Ishikawa (cell line): ENCODE measurements around the gene ZNF532.

Source experiments
- CEBPB ChIP-seq: IDR thresholded peaks from 2 replicates; pipeline ENCODE4 v1.6.1; 2012
- CREB1 ChIP-seq: IDR thresholded peaks from 2 replicates; pipeline ENCODE4 v1.6.1; 2012; ENCODE audit warnings: low read depth
- EGR1 ChIP-seq: IDR thresholded peaks from 2 replicates; pipeline ENCODE4 v1.6.1; 2012
- EP300 ChIP-seq: IDR thresholded peaks from 2 replicates; pipeline ENCODE4 v1.6.1; 2012; ENCODE audit warnings: borderline replicate concordance
- FOXM1 ChIP-seq: IDR thresholded peaks from 2 replicates; pipeline ENCODE4 v1.6.1; 2012; ENCODE audit warnings: low read depth, borderline replicate concordance
- MAX ChIP-seq: IDR thresholded peaks from 2 replicates; pipeline ENCODE4 v1.6.1; 2012
- NFIC ChIP-seq: IDR thresholded peaks from 2 replicates; pipeline ENCODE4 v1.6.1; 2012
- RAD21 ChIP-seq: IDR thresholded peaks from 2 replicates; pipeline ENCODE4 v1.6.1; 2012; ENCODE audit warnings: low read depth
- REST ChIP-seq: IDR thresholded peaks from 2 replicates; pipeline ENCODE4 v1.6.1; 2012; ENCODE audit warnings: low read depth, mild to moderate bottlenecking
- TAF1 ChIP-seq: IDR thresholded peaks from 2 replicates; pipeline ENCODE4 v1.6.1; 2012; ENCODE audit warnings: low read depth, mild to moderate bottlenecking
- TCF12 ChIP-seq: IDR thresholded peaks from 2 replicates; pipeline ENCODE4 v1.6.1; 2012; ENCODE audit warnings: low read depth
- TEAD4 ChIP-seq: IDR thresholded peaks from 2 replicates; pipeline ENCODE4 v1.6.1; 2012
- USF1 ChIP-seq: IDR thresholded peaks from 2 replicates; pipeline ENCODE4 v1.6.1; 2012
- YY1 ChIP-seq: IDR thresholded peaks from 2 replicates; pipeline ENCODE4 v1.6.1; 2012; ENCODE audit warnings: low read depth
- ZBTB7A ChIP-seq: IDR thresholded peaks from 2 replicates; pipeline ENCODE4 v1.6.1; 2012; ENCODE audit warnings: low read depth

ZNF532 gene

GRCh38 chr18:58922995-58923394 lies 58.3 kb downstream of the ZNF532 start:
- TF ChIP-seq FOXM1: no peak
- no peak for TF ChIP-seq RAD21
- TF ChIP-seq MAX: no peak
- TF ChIP-seq TEAD4: no peak
- no peak for TF ChIP-seq YY1
- TF ChIP-seq TAF1: no peak
- no peak for TF ChIP-seq ZBTB7A
- TF ChIP-seq EP300: no peak
- TF ChIP-seq REST: no peak

- TF ChIP-seq USF1 (no peak), YY1 (no peak), CEBPB (no peak), MAX (no peak), TAF1 (no peak), CREB1 (no peak), REST (no peak), TCF12 (no peak), EGR1 (no peak), FOXM1 (no peak), TEAD4 (no peak), ZBTB7A (no peak), RAD21 (no peak), NFIC (no peak), EP300 (no peak)
Observed at GRCh38 chr18:58924473-58924872, 59.8 kb downstream of the ZNF532 start.

- no peak for TF ChIP-seq TEAD4
- no peak for TF ChIP-seq TAF1
- no peak for TF ChIP-seq CREB1
- TF ChIP-seq ZBTB7A: no peak
- no peak for TF ChIP-seq EGR1
Observed at GRCh38 chr18:58927659-58928058, 63.0 kb downstream of the ZNF532 start.

- TF ChIP-seq CEBPB (no peak), TCF12 (no peak), EGR1 (no peak), MAX (no peak), CREB1 (no peak), ZBTB7A (no peak), RAD21 (no peak), EP300 (no peak), FOXM1 (no peak)
Observed at GRCh38 chr18:58928386-58928785, 63.7 kb downstream of the ZNF532 start.

GRCh38 chr18:58929206-58929605 lies 64.5 kb downstream of the ZNF532 start:
- TF ChIP-seq TEAD4 (no peak), TCF12 (no peak), NFIC (no peak), CEBPB (no peak), EGR1 (no peak)

- TF ChIP-seq EP300: no peak
- no peak for TF ChIP-seq NFIC
- TF ChIP-seq YY1: no peak
- TF ChIP-seq CEBPB: no peak
- TF ChIP-seq USF1: no peak
Observed at GRCh38 chr18:58934356-58934755, 69.7 kb downstream of the ZNF532 start.
